ENCODE measurements around the gene WWC1.

WWC1 gene

DNA sequence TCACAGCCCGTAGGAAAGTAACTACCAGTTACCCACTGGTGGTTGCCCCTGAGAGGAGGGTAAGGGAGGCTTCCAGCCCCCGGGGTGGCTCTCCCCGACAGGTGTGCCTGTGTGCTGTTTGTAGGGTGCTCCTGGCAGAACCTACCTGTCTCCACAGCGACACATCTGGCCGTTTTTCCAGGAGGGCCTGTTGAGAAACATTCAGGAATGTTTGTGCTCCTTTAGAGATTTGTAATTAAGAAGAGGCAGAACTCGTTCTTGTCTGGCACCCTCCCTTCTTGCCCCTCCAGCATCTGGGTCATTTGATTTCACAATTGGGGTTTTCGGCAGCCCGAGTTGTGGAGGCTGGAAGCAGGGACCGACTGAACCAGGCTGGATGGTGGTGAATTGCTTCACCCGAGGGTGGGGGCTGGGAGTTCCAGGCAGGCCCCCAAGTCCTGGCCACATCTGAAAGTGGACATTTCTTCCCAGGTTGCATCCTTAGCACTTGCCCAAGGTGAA lies 74.2 kb downstream of the WWC1 start:
- DNase-seq: no peak

GRCh38 chr5:168366116-168366515 lies 74.7 kb downstream of the WWC1 start:
- no peak for DNase-seq

DNA sequence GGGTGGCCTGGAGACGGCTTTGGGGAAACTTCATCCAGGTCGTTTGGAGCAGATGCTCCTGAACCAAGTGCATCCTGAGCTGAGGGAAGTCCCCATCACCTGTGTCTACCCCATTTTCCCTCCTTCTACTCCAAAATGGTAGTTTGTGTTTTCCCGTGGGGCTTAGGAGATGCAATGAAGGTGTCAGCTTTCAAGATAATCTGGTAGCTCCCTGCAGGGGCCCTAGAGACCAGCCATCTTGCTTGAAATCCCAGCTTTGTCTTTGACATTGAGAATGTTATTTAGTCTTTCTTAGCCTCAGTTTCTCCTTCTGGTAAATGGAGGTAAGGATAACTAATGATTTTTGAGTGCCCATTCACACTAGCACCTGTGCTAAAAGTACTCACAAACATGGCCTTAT lies 77.4 kb downstream of the WWC1 start:
- DNase-seq: no peak

- no peak for DNase-seq
Observed at GRCh38 chr5:168370831-168371230, 79.4 kb downstream of the WWC1 start.

- no peak for DNase-seq
Observed at GRCh38 chr5:168372356-168372946, 81.0 kb downstream of the WWC1 start.

DNA sequence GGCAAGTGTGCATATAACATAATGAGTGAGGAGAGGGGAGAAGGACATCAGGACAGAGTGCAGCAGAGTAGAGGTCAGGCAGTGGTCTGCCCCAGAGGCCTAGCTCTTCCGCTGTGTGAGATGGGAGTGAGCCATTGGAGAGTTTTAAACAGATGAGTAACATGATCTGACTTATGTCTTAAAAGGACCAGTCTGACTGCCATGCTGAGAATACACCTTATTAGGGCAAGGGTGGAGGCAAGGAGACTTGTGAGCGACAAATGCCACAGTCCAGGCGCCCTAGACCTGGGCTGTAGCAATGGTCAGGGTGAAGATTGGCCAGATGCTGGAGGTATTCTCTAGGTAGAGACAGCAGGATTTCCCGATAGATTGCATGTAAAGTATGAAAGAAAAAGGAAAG lies 83.1 kb downstream of the WWC1 start:
- no peak for DNase-seq

- no peak for DNase-seq
Observed at GRCh38 chr5:168375214-168375613, 83.8 kb downstream of the WWC1 start.

GRCh38 chr5:168377525-168377924 lies 86.1 kb downstream of the WWC1 start:
- no peak for DNase-seq

- DNase-seq: no peak
Observed at GRCh38 chr5:168378741-168379140, 87.3 kb downstream of the WWC1 start.

- DNase-seq: no peak
Observed at GRCh38 chr5:168382421-168382820, 91.0 kb downstream of the WWC1 start.

- no peak for DNase-seq
Observed at GRCh38 chr5:168390491-168390890, 99.0 kb downstream of the WWC1 start.

DNA sequence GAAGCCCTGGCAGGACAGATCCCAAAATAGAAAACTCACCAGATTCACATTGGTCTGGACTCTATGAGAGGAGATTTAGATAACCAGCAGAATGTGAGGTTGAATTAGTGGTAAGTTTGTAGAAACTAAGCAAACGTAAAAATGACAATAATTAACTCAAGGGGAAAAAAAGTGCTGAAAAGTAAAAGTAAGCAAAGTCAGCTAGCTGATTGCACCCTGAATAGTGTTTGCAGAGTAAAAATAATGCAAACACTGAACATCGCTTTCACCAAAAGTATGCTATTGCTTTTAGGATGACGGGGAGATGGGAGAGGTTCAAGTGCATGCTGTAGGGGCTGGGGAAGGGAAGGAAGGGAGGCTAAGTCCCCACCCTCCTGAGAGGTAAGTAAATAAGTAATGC lies 102.3 kb downstream of the WWC1 start:
- DNase-seq: no peak

DNA sequence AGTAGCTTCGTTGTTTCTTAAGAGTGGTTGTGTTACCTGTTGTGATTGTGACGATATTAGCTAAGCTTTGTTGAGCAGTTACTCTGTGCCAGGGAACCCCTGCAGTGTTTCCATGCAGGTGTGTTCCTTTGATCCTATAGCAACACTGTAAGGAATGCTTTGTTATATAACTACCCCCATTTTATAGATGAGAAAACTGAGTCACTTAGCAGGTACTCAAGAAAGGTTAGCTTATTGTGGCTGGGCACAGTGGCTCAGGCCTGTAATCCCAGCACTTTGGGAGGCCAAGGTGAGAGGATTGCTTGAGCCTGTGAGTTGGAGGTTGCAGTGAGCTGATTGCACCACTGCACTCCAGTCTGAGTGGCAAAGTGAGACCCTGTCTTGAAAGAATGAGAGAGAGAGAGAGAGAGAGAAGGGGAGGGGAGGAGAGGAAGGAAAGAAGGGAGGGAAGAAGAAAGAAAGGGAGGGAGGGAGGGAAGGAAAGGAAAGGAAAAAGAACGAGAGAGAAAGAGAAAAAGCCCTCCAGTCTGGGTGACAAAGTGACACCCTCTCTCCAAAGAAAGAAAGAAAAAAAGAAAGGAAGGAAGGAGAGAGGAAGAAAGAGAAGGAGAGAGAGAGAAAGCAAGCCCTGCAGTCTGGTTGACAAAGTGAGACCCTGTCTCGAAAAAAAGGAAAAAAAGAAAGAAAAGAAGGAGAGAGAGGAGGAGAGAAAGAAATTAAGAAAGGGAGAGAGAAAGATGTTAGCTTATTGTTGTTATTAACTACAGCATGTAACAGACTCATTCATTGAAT lies 109.2 kb downstream of the WWC1 start:
- DNase-seq: no peak

- no peak for DNase-seq
Observed at GRCh38 chr5:168401226-168401625, 109.8 kb downstream of the WWC1 start.

DNA sequence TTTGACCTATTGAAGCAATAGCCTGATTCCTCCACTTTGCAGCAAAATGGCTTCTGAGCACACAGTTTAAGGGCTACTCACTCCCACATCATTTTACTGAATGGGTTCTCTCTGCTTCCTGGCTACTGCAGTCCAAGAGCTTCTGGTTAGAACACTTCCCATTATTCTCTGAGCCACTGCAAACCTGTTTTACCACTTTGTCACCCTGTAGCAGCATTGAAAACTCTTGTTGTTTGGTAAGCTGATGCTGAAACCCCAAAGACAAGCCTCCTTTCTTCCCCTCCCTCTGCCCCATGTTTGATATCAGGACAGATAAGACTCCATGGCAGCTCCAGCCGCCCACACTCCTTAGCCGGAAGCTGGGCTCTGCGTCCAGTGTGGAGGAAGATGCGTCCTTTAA lies 110.4 kb downstream of the WWC1 start:
- DNase-seq: no peak

DNA sequence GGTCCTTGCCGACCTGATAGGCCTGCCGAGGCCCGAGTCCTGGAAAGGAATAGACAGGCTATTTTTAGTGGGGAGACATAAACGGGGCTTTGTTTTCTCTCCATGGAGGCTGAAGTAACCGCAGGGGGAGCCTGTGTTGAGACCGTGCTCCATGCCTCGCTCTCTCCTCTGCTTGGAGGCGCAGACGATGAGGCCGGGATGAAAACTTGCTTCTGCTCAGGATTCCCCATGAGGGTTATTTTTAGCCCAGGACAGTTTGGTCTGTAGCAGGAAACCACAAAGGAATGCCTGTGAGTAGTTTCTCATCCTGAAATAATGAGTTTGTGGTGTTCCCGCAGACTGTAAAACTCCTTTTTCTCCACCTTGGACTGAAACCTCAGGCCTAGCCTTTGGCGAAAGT lies 112.9 kb downstream of the WWC1 start:
- no peak for DNase-seq

- no peak for DNase-seq
Observed at GRCh38 chr5:168407211-168407610, 115.8 kb downstream of the WWC1 start.

GRCh38 chr5:168408561-168409305 lies 117.3 kb downstream of the WWC1 start:
- no peak for DNase-seq

- DNase-seq: peak; percentile 55
Observed at GRCh38 chr5:168409591-168410458, 118.4 kb downstream of the WWC1 start.

- no peak for DNase-seq
Observed at GRCh38 chr5:168411871-168412270, 120.4 kb downstream of the WWC1 start.

- no peak for DNase-seq
Observed at GRCh38 chr5:168413062-168413461, 121.6 kb downstream of the WWC1 start.

GRCh38 chr5:168413596-168413995 lies 122.2 kb downstream of the WWC1 start:
- DNase-seq: no peak

GRCh38 chr5:168415401-168415800 lies 124.0 kb downstream of the WWC1 start:
- DNase-seq: no peak
